GM20000 (cell line): ENCODE measurements around the gene C16orf90.

Source experiments
- DNase-seq: peaks from one replicate; pipeline ENCODE4 v3.0.0; 2012; ENCODE audit warnings: low spot score
- CTCF ChIP-seq: IDR thresholded peaks from 2 replicates; pipeline ENCODE4 v1.5.1; 2012; ENCODE audit warnings: mild to moderate bottlenecking, control low read depth; ENCODE audit errors: extremely low read depth, missing control alignments

Gene C16orf90

GRCh38 chr16:3495176-3495575, at the start of gene C16orf90:
TSS of gene C16orf90 (minus strand) at chr16:3495489. CDS start at chr16:3495421, 68 bp downstream.
- TF ChIP-seq CTCF = no peak
- no peak for DNase-seq

GRCh38 chr16:3542601-3543373, 47.5 kb upstream of the C16orf90 start:
- no peak for TF ChIP-seq CTCF
- no peak for DNase-seq

GRCh38 chr16:3541527-3542155, 46.4 kb upstream of the C16orf90 start:
- TF ChIP-seq CTCF = no peak
- no peak for DNase-seq

- DNase-seq = no peak
- TF ChIP-seq CTCF = no peak
Observed at GRCh38 chr16:3538222-3538621, 42.9 kb upstream of the C16orf90 start.

- DNase-seq = no peak
- no peak for TF ChIP-seq CTCF
Observed at GRCh38 chr16:3536851-3537250, 41.6 kb upstream of the C16orf90 start.

GRCh38 chr16:3536271-3536731, 41.0 kb upstream of the C16orf90 start:
- no peak for TF ChIP-seq CTCF

GRCh38 chr16:3534126-3534525, 38.8 kb upstream of the C16orf90 start:
- DNase-seq = no peak
- TF ChIP-seq CTCF = no peak

More at GRCh38 chr16:3536271-3536731, 41.0 kb upstream of the C16orf90 start:
- DNase-seq = no peak
